OCI-LY3 (cell line): ENCODE data around the gene EIF4G3.

ENCODE experiments used
- EZH2phosphoT487 ChIP-seq: fragments of 200-600 bp; shearing (Covaris generic); IDR thresholded peaks from 2 replicates; pipeline ENCODE4 v1.6.1; 2018; ENCODE audit warnings: antibody characterized with exemption, mixed run types, low read depth
- TF ChIP-seq, protein P1 (sequence below): fragments of 200-600, 300-600 bp; sonication (generic); IDR thresholded peaks from 2 replicates; pipeline ENCODE4 v1.5.1; 2014; ENCODE audit warnings: antibody characterized with exemption, low read length, low read depth

DNA sequence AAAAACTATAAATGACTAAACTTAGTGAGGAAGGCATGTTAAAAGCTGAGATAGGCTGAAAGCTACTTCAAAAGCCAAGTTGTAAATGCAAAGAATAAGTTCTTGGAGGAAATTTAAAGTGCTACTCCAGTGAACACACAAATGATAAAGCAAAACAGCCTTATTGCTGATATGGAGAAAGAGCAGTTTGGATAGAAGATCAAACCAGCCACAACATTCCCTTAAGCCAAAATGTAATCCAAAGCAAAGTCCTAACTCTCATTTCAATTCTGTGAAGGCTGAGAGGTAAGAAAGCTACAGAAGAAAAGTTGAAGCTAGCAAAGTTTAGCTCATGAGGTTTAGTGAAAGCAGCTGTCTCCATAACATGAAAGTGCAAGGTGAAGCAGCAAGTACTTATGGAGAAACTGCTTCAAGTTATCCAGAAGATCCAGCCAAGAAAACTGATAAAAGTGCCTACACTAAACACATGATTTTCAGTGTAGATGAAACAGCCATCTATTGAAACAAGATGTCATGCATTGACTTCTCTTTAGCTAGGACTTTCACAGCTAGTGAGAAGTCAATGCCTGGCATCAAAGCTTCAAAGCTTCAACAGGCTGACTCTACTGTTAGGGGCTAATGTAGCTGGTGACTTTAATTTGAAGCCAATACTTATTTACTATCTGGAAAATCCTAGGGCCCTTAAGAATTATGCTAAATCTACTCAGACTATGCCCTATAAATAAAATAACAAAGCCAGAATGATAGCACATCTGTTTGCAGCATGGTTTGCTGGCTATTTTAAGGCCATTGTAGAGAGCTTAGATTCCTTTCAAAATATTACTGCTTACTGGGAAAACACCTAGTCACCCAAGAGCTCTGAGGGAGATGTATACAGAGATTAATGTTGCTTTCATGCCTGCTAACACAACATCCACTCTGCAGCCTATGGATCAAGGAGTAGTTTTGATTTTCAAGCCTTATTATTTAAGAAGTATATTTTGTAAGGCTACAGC lies 188.6 kb downstream of the EIF4G3 start:
- TF ChIP-seq, protein P1, sequence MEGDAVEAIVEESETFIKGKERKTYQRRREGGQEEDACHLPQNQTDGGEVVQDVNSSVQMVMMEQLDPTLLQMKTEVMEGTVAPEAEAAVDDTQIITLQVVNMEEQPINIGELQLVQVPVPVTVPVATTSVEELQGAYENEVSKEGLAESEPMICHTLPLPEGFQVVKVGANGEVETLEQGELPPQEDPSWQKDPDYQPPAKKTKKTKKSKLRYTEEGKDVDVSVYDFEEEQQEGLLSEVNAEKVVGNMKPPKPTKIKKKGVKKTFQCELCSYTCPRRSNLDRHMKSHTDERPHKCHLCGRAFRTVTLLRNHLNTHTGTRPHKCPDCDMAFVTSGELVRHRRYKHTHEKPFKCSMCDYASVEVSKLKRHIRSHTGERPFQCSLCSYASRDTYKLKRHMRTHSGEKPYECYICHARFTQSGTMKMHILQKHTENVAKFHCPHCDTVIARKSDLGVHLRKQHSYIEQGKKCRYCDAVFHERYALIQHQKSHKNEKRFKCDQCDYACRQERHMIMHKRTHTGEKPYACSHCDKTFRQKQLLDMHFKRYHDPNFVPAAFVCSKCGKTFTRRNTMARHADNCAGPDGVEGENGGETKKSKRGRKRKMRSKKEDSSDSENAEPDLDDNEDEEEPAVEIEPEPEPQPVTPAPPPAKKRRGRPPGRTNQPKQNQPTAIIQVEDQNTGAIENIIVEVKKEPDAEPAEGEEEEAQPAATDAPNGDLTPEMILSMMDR = no peak
- no peak for TF ChIP-seq EZH2phosphoT487
